Activated naive CD8-positive, alpha-beta T cell treated with anti-CD3 and anti-CD28 coated beads, Interleukin-2, amount 50 U/mL, for 24 hours (primary cell): ENCODE results near the gene KDM4B.

Source experiments
- ATAC-seq: fragments of 150-1000 bp; cut with Tn5 transposase; one replicate; pipeline ENCODE4 v1.10.0; 2021
- DNase-seq: peaks from one replicate; pipeline ENCODE4 v3.0.0; 2021
- H3K27ac Mint-ChIP-seq: one replicate; pipeline ENCODE4 v1.8.0; 2021; ENCODE audit warnings: mild to moderate bottlenecking, mixed read lengths
- H3K27me3 Mint-ChIP-seq: one replicate; pipeline ENCODE4 v1.8.0; 2021; ENCODE audit warnings: mixed read lengths
- H3K36me3 Mint-ChIP-seq: one replicate; pipeline ENCODE4 v1.8.0; 2021; ENCODE audit warnings: low read depth, mixed read lengths
- H3K4me1 Mint-ChIP-seq: one replicate; pipeline ENCODE4 v1.8.0; 2021; ENCODE audit warnings: mixed read lengths
- H3K4me3 Mint-ChIP-seq: one replicate; pipeline ENCODE4 v1.8.0; 2021; ENCODE audit warnings: mild to moderate bottlenecking, moderate library complexity, mixed read lengths
- H3K9me3 Mint-ChIP-seq: one replicate; pipeline ENCODE4 v1.8.0; 2021; ENCODE audit warnings: mixed read lengths

The KDM4B gene

GRCh38 chr19:5132698-5133651, 164.1 kb downstream of the KDM4B start:
- Mint-ChIP-seq H3K4me3 (no peak overlapping the region), H3K27me3 (no peaks in the 10 kb centered on the region), H3K4me1 (peaks cover 26% of the 10 kb centered on the region), H3K36me3 (peaks cover 3% of the 10 kb centered on the region), H3K27ac (no peak overlapping the region), H3K9me3 (no peaks in the 10 kb centered on the region)
- ATAC-seq, result no peak
- no peak for DNase-seq

GRCh38 chr19:5133986-5134595, 165.2 kb downstream of the KDM4B start:
- peaks cover under 1% of the 10 kb centered on the region for H3K27me3 Mint-ChIP-seq
- no peak for DNase-seq
- peaks cover 37% of the 10 kb centered on the region for H3K4me1 Mint-ChIP-seq
- H3K27ac Mint-ChIP-seq, result no peak overlapping the region
- H3K9me3 Mint-ChIP-seq, result peaks cover 1% of the 10 kb centered on the region
- no peak overlapping the region for H3K4me3 Mint-ChIP-seq
- peaks cover 13% of the 10 kb centered on the region for H3K36me3 Mint-ChIP-seq
- no peak for ATAC-seq

GRCh38 chr19:5134691-5135090, 165.8 kb downstream of the KDM4B start:
- H3K4me3 Mint-ChIP-seq, result no peak overlapping the region
- DNase-seq, result no peak
- peaks cover 3% of the 10 kb centered on the region for H3K9me3 Mint-ChIP-seq
- ATAC-seq, result no peak
- peaks cover 37% of the 10 kb centered on the region for H3K4me1 Mint-ChIP-seq
- H3K36me3 Mint-ChIP-seq, result peaks cover 18% of the 10 kb centered on the region
- peaks cover 3% of the 10 kb centered on the region for H3K27me3 Mint-ChIP-seq
- H3K27ac Mint-ChIP-seq, result no peak overlapping the region

GRCh38 chr19:5136073-5136855, 167.4 kb downstream of the KDM4B start:
- Mint-ChIP-seq H3K4me1 (peaks cover 32% of the 10 kb centered on the region), H3K27me3 (peaks cover 3% of the 10 kb centered on the region), H3K36me3 (peaks cover 18% of the 10 kb centered on the region), H3K9me3 (peaks cover 3% of the 10 kb centered on the region), H3K4me3 (no peak overlapping the region), H3K27ac (no peak overlapping the region)
- DNase-seq, result no peak
- no peak for ATAC-seq

- Mint-ChIP-seq H3K4me3 (no peak overlapping the region), H3K4me1 (peaks cover 28% of the 10 kb centered on the region), H3K27me3 (peaks cover 3% of the 10 kb centered on the region), H3K27ac (no peak overlapping the region), H3K9me3 (peaks cover 3% of the 10 kb centered on the region), H3K36me3 (peaks cover 18% of the 10 kb centered on the region)
- ATAC-seq (no peak), DNase-seq (no peak)
Measured at GRCh38 chr19:5137114-5137513, 168.2 kb downstream of the KDM4B start.

- H3K4me1 Mint-ChIP-seq, result peaks cover 26% of the 10 kb centered on the region
- ATAC-seq (no peak), DNase-seq (no peak)
- peaks cover 3% of the 10 kb centered on the region for H3K27me3 Mint-ChIP-seq
- no peak overlapping the region for H3K27ac Mint-ChIP-seq
- H3K4me3 Mint-ChIP-seq, result no peak overlapping the region
- peaks cover 3% of the 10 kb centered on the region for H3K9me3 Mint-ChIP-seq
- peaks cover 18% of the 10 kb centered on the region for H3K36me3 Mint-ChIP-seq
Measured at GRCh38 chr19:5137571-5138124, 168.7 kb downstream of the KDM4B start.

- Mint-ChIP-seq H3K4me1 (peaks cover 36% of the 10 kb centered on the region), H3K9me3 (peaks cover 3% of the 10 kb centered on the region), H3K4me3 (peak overlapping the region; percentile 77), H3K27ac (peak overlapping the region; percentile 98), H3K36me3 (peaks cover 22% of the 10 kb centered on the region), H3K27me3 (peaks cover 3% of the 10 kb centered on the region)
- peak; percentile 89 for DNase-seq
- peak; percentile 76 for ATAC-seq
Measured at GRCh38 chr19:5138606-5139582, 170.0 kb downstream of the KDM4B start.

GRCh38 chr19:5139583-5140325, 170.8 kb downstream of the KDM4B start:
- DNase-seq (no peak), ATAC-seq (no peak)
- peaks cover 36% of the 10 kb centered on the region for H3K4me1 Mint-ChIP-seq
- H3K36me3 Mint-ChIP-seq, result peaks cover 22% of the 10 kb centered on the region
- H3K9me3 Mint-ChIP-seq, result peaks cover 3% of the 10 kb centered on the region
- peaks cover 3% of the 10 kb centered on the region for H3K27me3 Mint-ChIP-seq
- H3K27ac Mint-ChIP-seq, result peak overlapping the region; percentile 98
- peak overlapping the region; percentile 77 for H3K4me3 Mint-ChIP-seq

- H3K27me3 Mint-ChIP-seq, result peaks cover 3% of the 10 kb centered on the region
- no peak overlapping the region for H3K4me3 Mint-ChIP-seq
- H3K27ac Mint-ChIP-seq, result no peak overlapping the region
- ATAC-seq (no peak), DNase-seq (no peak)
- H3K9me3 Mint-ChIP-seq, result peaks cover 3% of the 10 kb centered on the region
- H3K4me1 Mint-ChIP-seq, result peaks cover 36% of the 10 kb centered on the region
- H3K36me3 Mint-ChIP-seq, result peaks cover 25% of the 10 kb centered on the region
Measured at GRCh38 chr19:5141129-5141849, 172.4 kb downstream of the KDM4B start.

- ATAC-seq (no peak), DNase-seq (no peak)
- Mint-ChIP-seq H3K9me3 (peaks cover 3% of the 10 kb centered on the region), H3K36me3 (peaks cover 29% of the 10 kb centered on the region), H3K4me1 (peaks cover 36% of the 10 kb centered on the region), H3K4me3 (no peak overlapping the region), H3K27ac (no peak overlapping the region), H3K27me3 (peaks cover 3% of the 10 kb centered on the region)
Measured at GRCh38 chr19:5141850-5142724, 173.2 kb downstream of the KDM4B start.

GRCh38 chr19:5142725-5143097, 173.8 kb downstream of the KDM4B start:
- Mint-ChIP-seq H3K9me3 (peaks cover 3% of the 10 kb centered on the region), H3K4me1 (peaks cover 36% of the 10 kb centered on the region), H3K27me3 (peaks cover 3% of the 10 kb centered on the region), H3K27ac (no peak overlapping the region), H3K4me3 (no peak overlapping the region), H3K36me3 (peaks cover 29% of the 10 kb centered on the region)
- DNase-seq (no peak), ATAC-seq (no peak)
